EL (cell line): Measurements from ENCODE around the gene TMED5.

Source experiments
- DNase-seq: peaks from one replicate; pipeline ENCODE4 v3.0.0-alpha.2; 2016

The TMED5 gene

DNA sequence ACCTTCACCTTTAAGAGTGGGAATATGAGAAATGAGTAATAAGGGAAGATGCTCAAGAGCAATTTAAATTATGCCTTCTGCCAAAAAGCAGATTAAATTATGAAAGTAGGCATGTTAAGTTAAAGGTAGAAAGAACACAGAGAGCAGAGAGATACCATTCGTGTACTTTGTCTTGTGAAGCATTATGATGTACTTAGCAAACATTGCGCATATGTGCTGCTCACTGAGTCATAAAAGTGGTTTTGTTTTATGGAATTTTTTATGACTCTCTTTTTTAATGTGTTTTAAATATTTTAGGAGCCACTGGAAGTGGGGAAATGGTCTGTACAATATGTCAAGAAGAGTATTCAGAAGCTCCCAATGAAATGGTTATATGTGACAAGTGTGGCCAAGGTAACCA lies 65.8 kb downstream of the TMED5 start:
- peak; percentile 54 for DNase-seq

DNA sequence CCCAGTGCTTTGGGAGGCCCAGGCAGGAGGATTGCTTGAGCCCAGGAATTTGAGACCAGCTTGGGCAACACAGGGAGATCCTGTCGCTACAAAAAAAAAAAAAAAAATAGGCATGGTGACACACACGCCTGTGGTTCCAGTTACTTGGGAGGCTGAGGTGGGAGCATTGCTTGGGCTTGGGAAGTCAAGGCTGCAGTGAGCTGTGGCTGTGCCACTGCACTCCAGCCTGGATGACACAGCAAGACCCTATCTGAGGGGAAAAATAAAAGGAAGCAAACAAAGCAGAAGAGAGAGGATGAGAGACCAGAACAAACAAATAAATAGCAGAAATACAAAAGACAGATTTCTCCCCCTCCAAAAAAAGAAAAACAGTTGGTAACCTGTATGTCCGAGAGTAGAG lies 67.1 kb downstream of the TMED5 start:
- no peak for DNase-seq

DNA sequence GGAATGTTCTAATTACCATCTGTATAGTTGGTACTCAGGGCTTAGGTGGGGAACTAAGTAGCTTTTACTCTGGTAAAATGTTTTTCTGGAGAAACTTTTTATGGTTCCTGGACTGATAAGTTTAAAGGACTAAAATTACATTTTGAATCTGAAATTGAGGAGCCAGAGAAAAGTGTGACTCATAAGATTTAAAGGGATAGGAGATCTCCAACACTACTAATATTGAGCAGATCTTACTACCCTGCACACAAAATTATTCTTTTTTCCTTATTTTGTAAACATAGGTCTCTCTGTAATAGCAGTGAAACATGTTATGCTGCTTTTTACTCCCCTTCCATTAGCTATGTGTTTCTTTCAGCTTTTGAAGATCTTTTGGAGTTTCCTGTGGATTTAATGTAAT lies 68.7 kb downstream of the TMED5 start:
- no peak for DNase-seq

GRCh38 chr1:93111065-93111464 lies 69.1 kb downstream of the TMED5 start:
- no peak for DNase-seq

DNA sequence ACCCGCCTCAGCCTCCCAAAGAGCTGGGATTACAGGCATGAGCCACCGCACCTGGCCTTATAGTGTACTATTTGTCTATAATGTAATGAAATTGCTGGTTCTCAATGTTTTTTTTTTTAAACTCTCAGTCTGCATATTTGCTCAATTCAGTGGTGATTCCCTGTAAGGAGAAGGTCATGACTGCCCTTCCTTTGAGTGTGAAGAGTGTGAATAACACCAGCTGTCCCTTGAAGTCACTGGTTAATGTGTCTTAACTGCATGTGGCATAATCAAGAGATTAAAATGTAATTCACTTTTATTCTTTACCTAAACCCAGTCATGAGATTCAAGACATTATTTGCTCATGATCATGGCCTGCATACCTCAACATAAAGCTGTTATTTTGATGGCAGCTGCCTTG lies 70.6 kb downstream of the TMED5 start:
- no peak for DNase-seq

GRCh38 chr1:93108335-93108734 lies 71.9 kb downstream of the TMED5 start:
- no peak for DNase-seq

- no peak for DNase-seq
Observed at GRCh38 chr1:93107395-93107794, 72.8 kb downstream of the TMED5 start.

DNA sequence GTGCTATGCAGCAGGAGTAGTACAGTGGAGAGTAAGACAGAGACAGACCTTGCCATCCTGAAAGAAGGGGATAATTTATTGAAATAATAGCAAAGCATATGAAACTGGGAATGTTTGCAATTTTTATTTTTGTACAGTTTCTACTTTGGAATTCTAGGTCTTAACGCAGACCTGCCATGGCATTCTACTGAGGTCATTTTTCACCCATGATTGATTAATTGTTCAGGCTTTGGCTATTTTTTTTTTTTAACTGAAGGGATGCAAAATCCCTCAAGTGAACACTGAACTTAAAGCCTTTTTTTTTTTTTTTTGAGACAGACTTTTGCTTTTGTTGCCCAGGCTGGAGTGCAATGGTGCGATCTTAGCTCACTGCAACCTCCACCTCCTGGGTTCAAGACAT lies 74.0 kb downstream of the TMED5 start:
- DNase-seq, result peak; percentile 41

- no peak for DNase-seq
Observed at GRCh38 chr1:93102142-93102541, 78.1 kb downstream of the TMED5 start.
